Measurements from ENCODE around the gene ACAN. TPM values are rescaled to one million over a fixed set of nuclear protein-coding genes. Genes with fewer than 3 reads are reported as not detected.

Gene ACAN
- total RNA-seq, 1 experiment from 2014 or later = 0.50 TPM

DNA sequence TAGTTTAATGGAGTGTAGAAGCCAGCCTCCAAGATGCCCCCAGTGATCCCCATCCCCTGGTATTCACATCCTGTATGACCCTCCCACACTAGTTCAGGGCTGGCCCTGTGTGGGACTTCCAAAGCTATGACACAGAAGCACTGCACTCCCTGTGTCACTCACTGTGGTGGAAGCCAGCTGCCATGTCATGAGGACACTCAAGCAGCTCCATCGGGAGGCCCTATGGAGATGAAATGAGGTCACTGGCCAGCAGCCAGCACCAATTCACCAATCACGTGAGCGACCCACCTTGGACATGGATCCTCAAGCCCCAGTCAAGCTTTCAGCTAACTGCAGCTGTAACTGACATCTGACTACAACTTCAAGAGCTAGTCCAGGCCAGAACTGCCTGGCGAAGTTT is 3.9 kb upstream of the ACAN start:
- DNase-seq = no peak
- H3K18ac ChIP-seq (ENCODE audit: insufficient read length, low read depth, low read length) = no peak overlapping the region
- TF ChIP-seq, protein P1, sequence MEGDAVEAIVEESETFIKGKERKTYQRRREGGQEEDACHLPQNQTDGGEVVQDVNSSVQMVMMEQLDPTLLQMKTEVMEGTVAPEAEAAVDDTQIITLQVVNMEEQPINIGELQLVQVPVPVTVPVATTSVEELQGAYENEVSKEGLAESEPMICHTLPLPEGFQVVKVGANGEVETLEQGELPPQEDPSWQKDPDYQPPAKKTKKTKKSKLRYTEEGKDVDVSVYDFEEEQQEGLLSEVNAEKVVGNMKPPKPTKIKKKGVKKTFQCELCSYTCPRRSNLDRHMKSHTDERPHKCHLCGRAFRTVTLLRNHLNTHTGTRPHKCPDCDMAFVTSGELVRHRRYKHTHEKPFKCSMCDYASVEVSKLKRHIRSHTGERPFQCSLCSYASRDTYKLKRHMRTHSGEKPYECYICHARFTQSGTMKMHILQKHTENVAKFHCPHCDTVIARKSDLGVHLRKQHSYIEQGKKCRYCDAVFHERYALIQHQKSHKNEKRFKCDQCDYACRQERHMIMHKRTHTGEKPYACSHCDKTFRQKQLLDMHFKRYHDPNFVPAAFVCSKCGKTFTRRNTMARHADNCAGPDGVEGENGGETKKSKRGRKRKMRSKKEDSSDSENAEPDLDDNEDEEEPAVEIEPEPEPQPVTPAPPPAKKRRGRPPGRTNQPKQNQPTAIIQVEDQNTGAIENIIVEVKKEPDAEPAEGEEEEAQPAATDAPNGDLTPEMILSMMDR (conservative IDR thresholded peaks at IDR 0.05) = no peak
- no peaks in the 10 kb centered on the region for H3K9me3 ChIP-seq (ENCODE audit: control insufficient read depth, low read depth, low read length)
- H3K79me1 ChIP-seq (ENCODE audit: insufficient read depth, low read depth, low read length, poor library complexity, severe bottlenecking) = no peaks in the 10 kb centered on the region
- no peak overlapping the region for H3K4ac ChIP-seq (ENCODE audit: low read depth, low read length)
- no peak overlapping the region for H2AFZ ChIP-seq (ENCODE audit: low read length)
- H3T11ph ChIP-seq (ENCODE audit: low read length) = no peak overlapping the region
- H2BK15ac ChIP-seq (ENCODE audit: low read depth, low read length) = no peak overlapping the region
- no peaks in the 10 kb centered on the region for H4K20me1 ChIP-seq (ENCODE audit: control insufficient read depth, insufficient read depth, insufficient read length)
- no peak overlapping the region for H3K27ac Mint-ChIP-seq
- peaks cover 2 to 15% of the 10 kb centered on the region in 2 experiments; a peak in 3 of 4 replicates for H3K4me1 Mint-ChIP-seq
- H4K91ac ChIP-seq (ENCODE audit: insufficient read length, low read depth, low read length) = no peak overlapping the region
- H3K9me3 Mint-ChIP-seq = peaks cover 0 to 2% of the 10 kb centered on the region in 2 experiments; a peak in 1 of 5 replicates
- no peak overlapping the region for H4K8ac ChIP-seq (replicated peaks; ENCODE audit: insufficient read length, low read depth, low read length)
- H3K4me1 ChIP-seq (ENCODE audit: insufficient read depth, low read length) = no peaks in the 10 kb centered on the region
- H2BK12ac ChIP-seq (ENCODE audit: insufficient read length, low read depth, low read length) = no peak overlapping the region
- H2BK20ac ChIP-seq (ENCODE audit: low read depth, low read length, poor library complexity, severe bottlenecking) = no peak overlapping the region
- H2AK5ac ChIP-seq (ENCODE audit: insufficient read length, low read length) = no peak overlapping the region
- H3K79me2 ChIP-seq (ENCODE audit: insufficient read depth, low read length) = no peaks in the 10 kb centered on the region
- H3K9ac ChIP-seq (ENCODE audit: extremely low read depth, insufficient read length, low read length) = no peak overlapping the region
- H3K36me3 Mint-ChIP-seq (ENCODE audit: insufficient read depth in 1 of 3, low read depth in 3 of 3) = peaks cover 0 to 2% (median 0%) of the 10 kb centered on the region in 3 experiments; a peak in 2 of 7 replicates
- no peak overlapping the region for H3K23ac ChIP-seq (ENCODE audit: insufficient read length, low read depth, low read length)
- H3K27ac ChIP-seq (ENCODE audit: insufficient read length, low read depth, low read length) = no peak overlapping the region
- H2BK120ac ChIP-seq (ENCODE audit: low read depth, low read length, poor library complexity, severe bottlenecking) = no peak overlapping the region
- H3K56ac ChIP-seq (ENCODE audit: insufficient read length, low read depth, low read length) = no peak overlapping the region
- H2BK5ac ChIP-seq (ENCODE audit: insufficient read length, low read length) = no peak overlapping the region
- H3K27me3 Mint-ChIP-seq (ENCODE audit: low read depth) = peaks cover 81% of the 10 kb centered on the region
- no peak overlapping the region for H3K14ac ChIP-seq (ENCODE audit: insufficient read depth, low read length)
- H3K4me2 ChIP-seq (ENCODE audit: insufficient read depth, insufficient read length, low read length) = no peak overlapping the region
- no peak overlapping the region for H4K5ac ChIP-seq (ENCODE audit: insufficient read length, low read depth, low read length)
- H3K27me3 ChIP-seq (ENCODE audit: insufficient read depth, low read length) = peaks cover 26% of the 10 kb centered on the region; the same call in 1 of the 2 replicates
- WGBS (ENCODE audit: extremely low coverage, insufficient read length, low lambda C conversion rate) = no CpG with 5 or more reads among the region's 4 CpGs
- no peak overlapping the region for H3K4me3 Mint-ChIP-seq
- H3K23me2 ChIP-seq (ENCODE audit: insufficient read length, low read depth, low read length, poor library complexity, severe bottlenecking) = peaks cover 11% of the 10 kb centered on the region
